Left lung (tissue), 10 donors: ENCODE measurements around the gene CLPTM1L. TPM values are rescaled to one million over a fixed set of nuclear protein-coding genes. Genes with fewer than 3 reads are reported as not detected.
"Not testable (repeated sequence)": the region's sequence is repeated elsewhere in the genome, so short reads cannot be mapped to it uniquely, and the experiment has no call there.

Experiments used
- ATAC-seq: fragments of 200-7000 bp; cut with Tn5 transposase; one replicate; pipeline ENCODE4 v1.9.1; 2020; ENCODE audit warnings: moderate library complexity
- DNase-seq, 4 donors: peaks; one replicate each; pipeline ENCODE4 v3.0.0-alpha.2; 2013 to 2020
- H3K27ac ChIP-seq, 2 donors: fragments of 200-600 bp; sonication (generic) in 1 of 2; one replicate each; pipeline versions ENCODE4 v1.5.0 to v1.8.0; 2020 to 2021
- H3K27me3 ChIP-seq, 2 donors: fragments of 200-600 bp; sonication (generic) in 1 of 2; one replicate each; pipeline versions ENCODE4 v1.5.0 to v1.8.0; 2020 to 2021
- H3K36me3 ChIP-seq, 2 donors: fragments of 200-600 bp; sonication (generic) in 1 of 2; one replicate each; pipeline versions ENCODE4 v1.5.0 to v1.8.0; 2020 to 2021
- H3K4me1 ChIP-seq, 2 donors: fragments of 200-600 bp; one replicate each; pipeline ENCODE4 v1.8.0; 2021
- H3K4me3 ChIP-seq, 2 donors: fragments of 200-600 bp; sonication (generic) in 1 of 2; one replicate each; pipeline versions ENCODE4 v1.5.0 to v1.8.0; 2020 to 2021; ENCODE audit warnings: mild to moderate bottlenecking in 1 of 2
- H3K9me3 ChIP-seq, 2 donors: fragments of 200-600 bp; sonication (generic) in 1 of 2; one replicate each; pipeline versions ENCODE4 v1.5.0 to v1.8.0; 2020 to 2021
- CTCF ChIP-seq, 2 donors: fragments of 200-600 bp; sonication (generic) in 1 of 2; IDR thresholded peaks; one replicate each; pipeline versions ENCODE4 v1.5.0 to v1.8.0; 2021; ENCODE audit warnings: antibody characterized with exemption in 2 of 2
- intact Hi-C, 2 donors: fragments of 100-400 bp; cut with DNase I; formaldehyde crosslinking; loops; one replicate each; pipeline versions ENCODE4 v1.11.2 to v1.14.2; 2022
- polyA plus RNA-seq, 6 donors: library from polyadenylated mRNA; unstranded; fragments of 120-200 nt; gene quantifications; one replicate each; pipeline ENCODE4 v1.2.1, GENCODE V29; 2013; ENCODE audit not compliant: insufficient read length in 6 of 6
- total RNA-seq, 2 donors: library from RNA; stranded (reverse); fragmentation: NEBNext Ultra II Directional; extraction: Animal tissue kit (Norgen Biotek cat#: 25700); gene quantifications; one replicate each; pipeline ENCODE4 v1.2.1, GENCODE V29; 2021
- donor health status: DM: no; HTN: yes; CAD: no.
- donor health status: DM: no; HTN: no; CAD: no.

CLPTM1L gene
- total and polyA plus RNA-seq, 8 donors, result 90.4 to 171 (median 99.4) TPM

GRCh38 chr5:1278656-1279442 lies 66.0 kb downstream of the CLPTM1L start:
- intact Hi-C loops, result no loop called here
- ATAC-seq (no peak), DNase-seq (peak in 1 of 4 donors; percentile 65)

GRCh38 chr5:1278216-1278615 lies 66.7 kb downstream of the CLPTM1L start:
- H3K4me1 ChIP-seq, result no peaks in the 10 kb centered on the region
- no peak overlapping the region for H3K4me3 ChIP-seq
- H3K9me3 ChIP-seq, result peaks cover 0 to 29% of the 10 kb centered on the region in 2 donors
- H3K27me3 ChIP-seq, result no peaks in the 10 kb centered on the region
- TF ChIP-seq CTCF (IDR thresholded peaks at IDR 0.05), result no peak
- ATAC-seq (no peak), DNase-seq (no peak)
- H3K27ac ChIP-seq, result no peak overlapping the region
- intact Hi-C loops, result no loop called here
- no peaks in the 10 kb centered on the region for H3K36me3 ChIP-seq

More at GRCh38 chr5:1278656-1279442, 66.0 kb downstream of the CLPTM1L start:
- Histone ChIP-seq H3K9me3 (peaks cover 0 to 29% of the 10 kb centered on the region in 2 donors), H3K27me3 (no peaks in the 10 kb centered on the region), H3K27ac (no peak overlapping the region), H3K36me3 (no peaks in the 10 kb centered on the region), H3K4me1 (no peaks in the 10 kb centered on the region), H3K4me3 (no peak overlapping the region)
- no peak for TF ChIP-seq CTCF (IDR thresholded peaks at IDR 0.05)

- DNase-seq (peak in 1 of 4 donors; percentile 70), ATAC-seq (no peak)
- Histone ChIP-seq H3K27me3 (no peaks in the 10 kb centered on the region), H3K27ac (no peak overlapping the region), H3K36me3 (no peaks in the 10 kb centered on the region), H3K9me3 (peaks cover 0 to 29% of the 10 kb centered on the region in 2 donors), H3K4me3 (no peak overlapping the region), H3K4me1 (no peaks in the 10 kb centered on the region)
- no peak for TF ChIP-seq CTCF (IDR thresholded peaks at IDR 0.05)
- intact Hi-C loops, result no loop called here
Measured at GRCh38 chr5:1277781-1278180, 67.1 kb downstream of the CLPTM1L start.

GRCh38 chr5:1277331-1277730 lies 67.6 kb downstream of the CLPTM1L start:
- Histone ChIP-seq H3K36me3 (no peaks in the 10 kb centered on the region), H3K9me3 (peaks cover 0 to 29% of the 10 kb centered on the region in 2 donors), H3K4me3 (no peak overlapping the region), H3K27ac (no peak overlapping the region), H3K27me3 (no peaks in the 10 kb centered on the region), H3K4me1 (no peaks in the 10 kb centered on the region)
- ATAC-seq (no peak), DNase-seq (peak in 1 of 4 donors; percentile 59)
- TF ChIP-seq CTCF (IDR thresholded peaks at IDR 0.05), result no peak
- intact Hi-C loops, result no loop called here

- intact Hi-C loops, result no loop called here
Measured at GRCh38 chr5:1276930-1277329, 68.0 kb downstream of the CLPTM1L start.

GRCh38 chr5:1275397-1276391 lies 69.2 kb downstream of the CLPTM1L start:
- H3K4me1 ChIP-seq, intact Hi-C loops, H3K27ac ChIP-seq, ATAC-seq, H3K27me3 ChIP-seq, H3K36me3 ChIP-seq, H3K4me3 ChIP-seq: not testable (repeated sequence)
- peaks cover 0 to 29% of the 10 kb centered on the region in 2 donors for H3K9me3 ChIP-seq
- DNase-seq, result peak in 1 of 4 donors; percentile 32

More at GRCh38 chr5:1276930-1277329, 68.0 kb downstream of the CLPTM1L start:
- Histone ChIP-seq H3K27me3 (no peaks in the 10 kb centered on the region), H3K9me3 (peaks cover 0 to 29% of the 10 kb centered on the region in 2 donors), H3K4me3 (no peak overlapping the region), H3K36me3 (no peaks in the 10 kb centered on the region), H3K4me1 (no peaks in the 10 kb centered on the region), H3K27ac (no peak overlapping the region)
- TF ChIP-seq CTCF (IDR thresholded peaks at IDR 0.05), result no peak
- ATAC-seq (no peak), DNase-seq (peak in 1 of 4 donors; percentile 75)
